GM18951 (cell line): ENCODE measurements around the gene TCF23.

Source experiments
- POLR2A ChIP-seq: IDR thresholded peaks from 4 replicates; pipeline ENCODE4 v1.6.1; 2011; ENCODE audit warnings: mild to moderate bottlenecking; ENCODE audit not compliant: insufficient read length, insufficient read depth; ENCODE audit errors: extremely low read depth
- in situ Hi-C: fragments of 300-500 bp; cut with MboI; formaldehyde crosslinking; loops from one replicate; pipeline ENCODE4 v1.12.0; 2022; ENCODE audit warnings: low sequenced_read_pairs, mixed read lengths, inconsistent platforms; ENCODE audit not compliant: unreplicated experiment

Gene TCF23

DNA sequence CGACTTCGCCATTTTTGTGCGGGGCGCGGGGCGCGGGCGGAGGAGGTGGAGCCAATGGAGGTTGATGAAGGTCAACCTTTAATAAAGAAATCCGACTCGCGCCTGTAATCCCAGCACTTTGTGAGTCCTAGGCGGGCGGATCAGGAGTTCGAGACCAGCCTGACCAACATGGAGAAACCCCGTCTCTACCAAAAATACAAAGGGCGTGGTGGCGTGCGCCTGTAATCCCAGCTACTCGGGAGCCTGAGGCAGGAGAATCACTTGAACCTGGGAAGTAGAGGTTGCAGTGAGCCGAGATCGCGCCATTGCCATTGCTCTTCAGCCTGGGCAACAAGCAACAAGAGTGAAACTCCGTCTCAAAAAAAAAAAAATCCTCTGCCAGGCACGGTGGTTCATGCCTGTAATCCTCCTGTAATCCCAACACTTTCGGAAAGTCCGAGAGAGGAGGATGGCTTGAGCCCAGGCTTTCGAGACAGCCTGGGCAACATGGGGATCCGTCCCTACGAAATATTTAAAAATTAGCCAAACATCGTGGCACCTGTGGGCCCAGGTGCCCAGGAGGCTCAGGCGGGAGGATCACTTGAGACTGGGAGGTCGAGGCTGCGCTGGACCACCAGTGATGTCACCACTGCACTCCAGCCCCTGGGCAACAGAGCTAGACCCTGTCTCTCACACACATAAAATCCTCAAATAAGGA, 13.9 kb upstream of the TCF23 start:
- in situ Hi-C loops: no loop called here
- no peak for TF ChIP-seq POLR2A

DNA sequence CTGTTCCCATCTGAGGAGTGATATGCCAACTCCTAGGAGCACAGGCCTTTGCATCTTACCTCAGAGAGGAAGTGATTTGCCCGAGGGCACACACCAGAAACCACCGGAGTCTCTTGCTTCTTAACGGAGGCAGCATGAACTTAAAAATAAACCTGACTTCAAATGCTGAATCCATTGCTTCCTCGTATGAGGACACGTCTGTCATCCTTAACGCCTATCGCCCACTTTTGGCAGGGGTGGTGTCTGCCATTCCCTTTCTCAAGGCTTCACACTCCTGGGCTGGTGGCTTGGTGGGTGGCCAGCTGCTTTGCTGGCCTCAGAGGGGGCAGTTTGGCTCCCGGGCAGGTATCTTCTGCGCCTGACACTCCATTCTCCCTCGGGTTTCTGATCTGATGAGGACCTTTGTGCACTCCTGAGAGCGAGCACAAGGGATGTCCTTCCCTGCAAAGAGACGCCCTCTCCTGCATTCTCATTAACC, 13.3 kb upstream of the TCF23 start:
- in situ Hi-C loops: no loop called here
- TF ChIP-seq POLR2A: no peak

DNA sequence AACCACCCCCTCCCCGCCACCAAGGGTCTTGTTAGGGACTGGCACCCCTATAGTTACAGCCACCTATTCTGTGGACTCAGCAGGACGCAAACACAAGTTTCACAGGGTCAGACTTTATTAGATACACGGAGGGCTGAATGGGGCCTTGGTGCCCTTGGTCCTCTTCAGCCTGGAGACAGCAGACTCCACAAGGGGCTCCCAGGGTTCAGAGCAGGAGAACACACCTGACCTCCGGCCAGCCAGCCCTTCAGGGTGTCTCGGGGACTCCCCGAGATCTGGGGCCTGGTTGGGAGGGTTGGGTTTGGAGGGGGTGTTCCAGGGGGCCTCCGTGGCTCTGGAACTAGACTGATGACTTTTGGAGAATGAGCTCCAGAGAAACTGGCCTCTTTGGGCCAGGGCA, 12.1 kb upstream of the TCF23 start:
- in situ Hi-C loops: no loop called here
- no peak for TF ChIP-seq POLR2A

DNA sequence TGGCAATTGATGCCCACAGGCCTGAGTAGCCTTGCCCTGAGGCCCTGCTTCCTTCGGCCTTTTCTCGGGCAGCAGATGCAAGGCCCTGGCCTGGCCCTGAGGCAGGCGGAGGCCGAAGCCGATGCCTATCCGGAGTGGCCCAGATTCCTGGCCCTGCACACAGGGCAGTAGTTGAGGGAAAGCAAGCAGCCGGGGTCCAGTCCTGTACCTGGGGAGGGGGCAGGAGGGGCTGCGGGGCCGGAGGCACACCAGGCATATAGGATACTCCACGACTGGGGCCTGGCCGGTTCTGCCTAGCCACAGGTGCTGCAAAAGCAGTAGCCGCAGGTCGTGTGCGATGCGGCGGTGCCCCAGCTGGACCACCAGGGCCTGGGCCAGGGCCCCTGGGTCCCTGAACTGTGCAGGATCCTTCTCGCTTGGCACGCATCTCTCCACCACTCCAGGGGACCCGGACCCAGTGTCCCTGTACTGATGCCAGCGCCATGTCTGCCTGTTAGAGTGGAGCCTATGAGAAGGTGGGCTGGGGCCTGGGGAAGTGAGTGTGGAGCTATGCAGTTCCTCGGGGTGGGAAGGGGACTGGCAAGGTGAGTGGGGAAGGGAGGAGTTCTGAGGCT, 11.4 kb upstream of the TCF23 start:
- in situ Hi-C loops: no loop called here
- TF ChIP-seq POLR2A: no peak

DNA sequence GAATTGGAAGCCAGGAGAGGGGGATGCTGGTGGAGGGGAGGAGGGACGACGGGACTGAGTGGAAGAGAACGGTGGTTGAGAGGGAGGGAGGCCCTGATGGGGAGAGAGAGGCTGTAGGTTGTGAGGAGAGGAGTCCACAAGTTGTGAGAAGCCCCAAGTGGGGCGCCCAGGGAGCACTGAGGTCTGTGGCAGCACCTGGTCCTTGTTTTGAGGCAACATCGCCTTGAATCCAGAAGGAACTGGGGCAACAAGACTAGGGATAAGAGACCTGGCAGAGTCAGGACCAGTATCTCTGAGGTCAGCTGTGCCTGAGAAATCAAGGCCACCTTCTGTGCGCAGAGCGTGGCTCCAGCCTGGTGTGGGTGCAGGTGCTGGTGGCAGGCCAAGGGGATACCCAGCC, 10.7 kb upstream of the TCF23 start:
- no peak for TF ChIP-seq POLR2A
- in situ Hi-C loops: no loop called here

DNA sequence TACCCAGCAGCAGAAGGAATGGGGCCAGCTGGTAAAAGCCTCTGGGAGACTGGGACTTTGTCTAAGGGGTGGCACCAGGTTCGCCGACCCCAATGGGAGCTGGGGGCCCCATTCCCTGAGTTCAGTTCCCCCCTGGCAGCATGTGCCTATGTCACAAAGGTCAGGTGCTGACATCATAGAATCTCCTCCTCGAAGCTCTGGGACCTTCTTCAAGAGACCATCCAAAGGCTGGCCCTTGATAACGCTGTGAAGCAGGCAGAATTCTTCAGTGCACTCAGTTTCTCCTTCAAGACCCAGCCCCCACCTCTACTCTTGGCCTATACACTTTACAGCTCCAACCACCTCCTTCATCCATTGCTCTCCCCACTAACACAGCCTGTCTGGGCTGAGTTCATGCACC, 9.5 kb upstream of the TCF23 start, which contains the start of gene PRR30:
TSS of gene PRR30 (minus strand) at position 101 of the 400 bp plus-strand sequence. CDS start 1,081 bp downstream, outside the sequence.
- TF ChIP-seq POLR2A: no peak
- in situ Hi-C loops: no loop called here

DNA sequence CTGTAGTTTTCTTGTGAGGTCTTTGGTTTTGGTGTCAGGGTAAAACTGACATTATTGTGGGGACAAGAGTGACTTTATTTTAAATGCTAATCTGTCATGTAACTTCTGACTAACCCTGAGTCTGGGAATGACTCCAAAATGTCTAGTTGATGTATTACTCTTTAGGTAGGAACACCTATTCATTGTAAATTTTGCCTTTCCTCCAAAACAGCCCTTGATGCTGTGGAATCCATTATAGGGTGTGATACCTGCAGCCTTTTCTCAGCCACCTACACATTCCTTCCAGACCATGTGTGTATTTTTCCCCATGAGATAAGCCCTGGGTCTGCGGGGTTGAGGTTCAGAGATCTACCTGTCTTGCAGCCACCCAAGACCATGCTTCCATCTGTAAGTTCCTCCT, 5.5 kb upstream of the TCF23 start:
- no peak for TF ChIP-seq POLR2A
- in situ Hi-C loops: no loop called here

DNA sequence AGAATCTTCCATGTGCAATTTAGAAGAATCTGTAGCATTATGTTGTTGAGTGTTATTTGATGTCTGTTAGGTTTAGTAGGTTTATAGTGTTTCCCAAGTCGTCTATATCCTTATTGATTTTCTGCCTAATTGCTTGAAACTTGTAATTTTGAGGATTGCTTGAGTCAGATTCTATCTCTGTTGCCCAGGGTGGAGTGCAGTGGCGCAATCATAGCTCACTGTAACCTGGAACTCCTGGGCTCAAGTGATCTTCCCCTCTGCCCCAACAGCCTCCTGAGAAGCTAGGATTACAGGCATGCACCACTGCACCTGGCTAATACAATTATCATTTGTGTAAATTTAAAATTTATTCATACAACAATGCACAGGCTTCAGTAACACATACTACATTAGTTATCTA, 3.1 kb upstream of the TCF23 start:
- no peak for TF ChIP-seq POLR2A
- in situ Hi-C loops: no loop called here

DNA sequence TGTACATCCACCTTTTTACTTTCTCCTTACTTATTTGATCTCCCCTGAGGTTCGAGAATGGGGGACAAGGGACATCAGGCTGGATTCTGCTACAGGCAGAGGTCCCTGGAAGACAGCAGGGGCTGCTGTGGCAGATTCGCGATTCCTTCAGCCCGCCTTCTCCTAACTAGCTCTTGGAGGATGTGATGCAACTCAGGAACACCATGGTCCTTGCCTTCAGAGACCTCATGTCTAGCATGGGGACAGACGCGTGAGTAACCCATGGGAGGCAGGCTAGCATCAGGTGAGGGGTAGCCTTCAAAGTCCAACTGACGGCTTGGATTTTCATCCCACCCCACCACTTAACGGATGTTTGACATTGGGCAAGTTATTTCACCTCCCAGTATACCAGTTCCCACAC, 869 bp upstream of the TCF23 start:
- TF ChIP-seq POLR2A: no peak
- in situ Hi-C loops: no loop called here

DNA sequence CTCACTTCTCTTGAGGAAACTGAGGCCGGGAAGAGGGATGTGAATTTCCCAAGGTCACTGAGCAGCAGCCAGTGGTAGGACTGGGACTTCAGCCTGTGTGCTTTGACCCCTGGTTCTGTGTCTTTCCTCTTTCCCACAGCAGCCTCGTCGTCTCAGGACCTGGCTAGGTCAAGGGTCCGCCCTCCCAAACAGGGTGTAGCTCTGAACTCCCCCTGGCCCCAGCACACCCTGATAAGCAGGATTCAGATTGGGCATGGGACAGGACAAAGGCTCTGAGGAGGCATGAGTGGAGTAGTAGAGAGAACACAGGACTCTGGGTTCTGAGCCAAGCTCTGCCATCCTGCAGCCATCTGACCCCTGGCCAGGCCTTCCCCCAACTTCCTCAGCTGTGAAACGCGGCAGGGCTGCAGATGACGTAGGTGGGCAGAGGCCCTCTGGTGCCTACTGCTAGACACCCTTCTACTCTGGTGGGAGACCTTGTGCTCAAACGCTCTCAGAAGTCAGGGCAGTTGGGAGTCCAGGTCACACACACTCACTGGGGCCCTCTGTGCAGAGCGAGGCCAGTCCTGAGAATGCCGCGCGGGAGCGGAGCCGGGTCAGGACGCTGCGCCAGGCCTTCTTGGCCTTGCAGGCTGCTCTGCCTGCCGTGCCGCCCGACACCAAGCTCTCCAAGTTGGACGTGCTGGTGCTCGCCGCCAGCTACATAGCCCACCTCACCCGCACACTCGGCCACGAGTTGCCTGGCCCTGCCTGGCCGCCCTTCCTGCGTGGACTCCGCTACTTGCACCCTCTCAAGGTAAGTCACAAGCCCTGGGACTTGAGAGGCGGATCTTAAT, 984 bp downstream of the TCF23 start:
- in situ Hi-C loops: no loop called here

DNA sequence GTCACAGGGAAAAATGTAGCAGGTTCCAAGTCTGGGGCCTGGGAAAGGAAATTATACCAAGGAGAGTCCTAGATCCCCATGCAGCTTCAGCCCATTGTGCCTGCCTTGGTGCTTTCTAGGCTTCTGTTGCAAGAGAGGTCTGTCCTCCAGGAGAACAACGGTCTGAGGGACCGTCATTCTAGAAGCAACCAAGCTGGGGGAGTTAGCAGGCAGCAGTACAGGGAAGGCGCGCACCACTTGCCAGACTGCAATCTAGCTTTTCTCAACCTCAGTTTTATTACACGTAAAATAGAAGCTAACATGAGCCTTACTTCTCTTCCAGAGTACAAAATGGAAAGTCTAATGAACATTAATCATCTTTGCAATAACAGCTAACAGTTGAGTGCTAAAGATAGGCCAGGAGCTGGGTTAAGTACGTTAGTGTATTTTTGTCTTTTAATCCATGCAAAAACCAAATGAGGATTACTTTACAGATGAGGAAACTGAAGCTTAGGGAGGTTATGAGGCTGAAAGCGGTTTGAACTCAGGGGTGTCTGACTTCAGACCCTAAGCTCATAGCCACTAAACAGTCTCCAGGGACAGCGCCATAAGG, 1.9 kb downstream of the TCF23 start:
- in situ Hi-C loops: no loop called here
- no peak for TF ChIP-seq POLR2A

More for the DNA sequence above, 984 bp downstream of the TCF23 start:
- no peak for TF ChIP-seq POLR2A

DNA sequence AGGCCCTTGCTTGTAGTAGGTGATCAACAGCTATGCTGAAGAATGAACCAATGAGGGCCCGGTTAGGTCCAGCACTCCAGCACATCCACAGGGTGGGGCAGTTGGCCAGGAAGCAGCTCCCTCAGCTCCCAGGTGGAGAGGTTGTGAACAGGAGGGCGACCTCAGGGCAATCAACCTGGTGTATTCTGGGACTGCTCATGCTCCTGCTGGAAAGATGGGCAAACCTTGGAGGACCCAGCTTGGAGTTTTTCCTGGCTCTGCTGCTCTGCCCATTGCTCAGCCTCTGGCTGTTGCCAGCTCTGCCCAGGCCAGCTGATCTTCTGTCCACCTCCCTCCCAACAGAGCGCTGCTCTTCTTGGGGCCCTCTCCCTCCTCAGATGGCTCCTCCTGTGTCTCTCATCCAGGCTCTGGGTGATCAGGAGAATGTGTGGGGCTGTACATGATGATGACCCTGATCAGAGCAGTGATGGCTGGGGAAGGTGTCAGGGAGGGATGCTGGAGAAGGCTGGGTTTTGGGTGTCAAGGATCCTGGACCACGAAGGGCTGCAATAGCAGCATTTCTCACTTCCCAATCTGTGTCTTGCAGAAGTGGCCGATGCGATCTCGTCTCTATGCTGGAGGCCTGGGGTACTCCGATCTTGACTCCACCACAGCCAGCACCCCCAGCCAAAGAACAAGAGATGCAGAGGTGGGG, 3.4 kb downstream of the TCF23 start:
- in situ Hi-C loops: no loop called here

More for the DNA sequence above, 3.4 kb downstream of the TCF23 start:
- no peak for TF ChIP-seq POLR2A
